ENCODE results near the gene PKM.
A peak's percentile ranks its signal among the peaks of the same experiment; 100 is the strongest.
"Not testable (repeated sequence)": the region's sequence is repeated elsewhere in the genome, so short reads cannot be mapped to it uniquely, and the experiment has no call there.

Gene PKM

GRCh38 chr15:72231066-72231832 lies at the start of gene PKM:
PKM (minus strand) TSS chr15:72231190; CDS start chr15:72219097, 12,093 bp downstream.
- H3K27ac Mint-ChIP-seq, result peak within 1 kb of the TSS; percentile 99
- H3K4me1 Mint-ChIP-seq, result peaks cover 37% of the 10 kb centered on the region
- ATAC-seq, result peak; percentile 62
- no peaks in the 10 kb centered on the region for H3K9me3 Mint-ChIP-seq
- H3K4me3 Mint-ChIP-seq, result peak within 1 kb of the TSS; percentile 99
- H3K36me3 Mint-ChIP-seq, result peaks cover 67% of the 10 kb centered on the region
- peak; percentile 96 to 99 for DNase-seq (ENCODE audit: low spot score in 2 of 2)

DNA sequence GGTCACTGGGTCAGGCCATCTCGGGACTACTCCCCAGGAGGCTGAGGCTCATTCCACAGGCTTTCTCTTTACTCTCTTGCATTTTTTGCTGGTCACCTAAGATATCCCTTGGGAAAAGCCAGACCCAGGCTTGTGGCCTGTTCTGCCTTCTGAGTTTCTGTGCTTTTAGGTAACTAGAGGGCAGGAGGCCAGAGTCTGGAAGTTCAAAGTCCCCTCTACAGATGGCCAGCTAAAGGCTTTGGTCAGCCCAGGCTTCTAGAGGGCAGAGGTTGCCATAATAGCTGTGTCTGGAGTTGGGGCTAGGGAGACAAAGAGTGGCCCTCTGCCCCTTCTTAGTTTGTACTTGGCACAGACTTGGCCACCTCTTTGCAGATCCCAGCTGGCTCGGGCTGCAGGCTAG lies 49.8 kb upstream of the PKM start:
- no peak overlapping the region for H3K27ac Mint-ChIP-seq
- H3K4me3 Mint-ChIP-seq, result no peak overlapping the region
- no peaks in the 10 kb centered on the region for H3K36me3 Mint-ChIP-seq
- ATAC-seq, result no peak
- no peaks in the 10 kb centered on the region for H3K9me3 Mint-ChIP-seq
- no peaks in the 10 kb centered on the region for H3K4me1 Mint-ChIP-seq
- DNase-seq (ENCODE audit: low spot score in 2 of 2), result no peak

DNA sequence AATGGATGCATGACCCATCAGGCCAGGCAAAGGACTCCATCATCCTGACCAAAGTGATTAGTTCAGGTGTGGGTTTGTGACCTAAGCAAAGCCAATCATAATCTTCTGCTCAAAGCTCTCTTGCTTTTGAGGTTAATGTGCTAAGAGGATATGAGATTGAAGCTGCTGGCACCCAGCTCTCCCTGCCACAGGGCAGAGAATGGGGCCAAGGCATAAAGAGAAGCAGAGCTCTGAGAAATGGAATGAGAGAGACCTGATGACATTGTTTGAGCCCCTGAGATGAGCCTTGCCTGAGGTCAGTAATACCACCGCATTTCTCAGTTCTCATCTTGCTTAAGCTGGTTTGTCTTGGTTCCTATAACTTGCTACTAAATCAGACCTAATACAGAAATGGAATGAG lies 47.7 kb upstream of the PKM start:
- no peaks in the 10 kb centered on the region for H3K36me3 Mint-ChIP-seq
- H3K4me3 Mint-ChIP-seq, result no peak overlapping the region
- H3K9me3 Mint-ChIP-seq, result no peaks in the 10 kb centered on the region
- no peak for DNase-seq (ENCODE audit: low spot score in 2 of 2)
- H3K27ac Mint-ChIP-seq, result no peak overlapping the region
- H3K4me1 Mint-ChIP-seq, result peaks cover 6% of the 10 kb centered on the region
- ATAC-seq, result no peak

GRCh38 chr15:72276326-72276700 lies 45.3 kb upstream of the PKM start:
- Mint-ChIP-seq H3K27ac (no peak overlapping the region), H3K9me3 (no peaks in the 10 kb centered on the region), H3K4me3 (no peak overlapping the region), H3K36me3 (peaks cover 7% of the 10 kb centered on the region), H3K4me1 (peaks cover 23% of the 10 kb centered on the region)
- DNase-seq (ENCODE audit: low spot score in 2 of 2) (no peak), ATAC-seq (no peak)

GRCh38 chr15:72275635-72276325 lies 44.8 kb upstream of the PKM start:
- not testable (repeated sequence) for H3K9me3 Mint-ChIP-seq; H3K4me3 Mint-ChIP-seq; H3K36me3 Mint-ChIP-seq; ATAC-seq; DNase-seq (ENCODE audit: low spot score in 2 of 2); H3K27ac Mint-ChIP-seq
- H3K4me1 Mint-ChIP-seq, result peaks cover 28% of the 10 kb centered on the region

- Mint-ChIP-seq H3K4me3 (peak overlapping the region; percentile 81), H3K9me3 (no peaks in the 10 kb centered on the region), H3K36me3 (peaks cover 37% of the 10 kb centered on the region), H3K27ac (peak overlapping the region; percentile 53), H3K4me1 (peaks cover 45% of the 10 kb centered on the region)
- DNase-seq (ENCODE audit: low spot score in 2 of 2) (no peak), ATAC-seq (peak; percentile 2)
Measured at GRCh38 chr15:72272997-72273352, 42.0 kb upstream of the PKM start.

GRCh38 chr15:72272213-72272996 lies 41.4 kb upstream of the PKM start, which contains the start of gene PARP6:
PARP6 (minus strand) TSS chr15:72272554; CDS start chr15:72267477, 5,077 bp downstream.
- Mint-ChIP-seq H3K27ac (peak within 1 kb of the TSS; percentile 53), H3K4me1 (peaks cover 45% of the 10 kb centered on the region), H3K9me3 (no peaks in the 10 kb centered on the region), H3K4me3 (peak within 1 kb of the TSS; percentile 81), H3K36me3 (peaks cover 42% of the 10 kb centered on the region)
- peak; percentile 98 for ATAC-seq
- DNase-seq (ENCODE audit: low spot score in 2 of 2), result peak; percentile 94 to 99

DNA sequence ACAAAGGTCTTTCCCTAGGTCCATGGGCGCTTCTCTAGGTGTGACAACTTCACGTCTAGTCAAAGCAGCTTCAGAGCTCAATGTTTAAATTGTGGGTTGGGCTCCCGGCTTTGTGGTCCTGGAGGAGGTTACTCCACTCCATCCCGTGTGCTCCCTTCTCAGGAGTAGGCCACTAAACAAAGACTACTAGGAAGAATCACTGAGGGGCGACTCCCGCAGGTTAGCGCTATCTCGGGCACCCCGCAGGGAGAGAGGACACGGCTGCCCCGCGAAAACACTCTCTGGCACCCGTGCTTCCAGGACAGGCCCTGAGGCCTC lies 40.9 kb upstream of the PKM start:
- DNase-seq (ENCODE audit: low spot score in 2 of 2) (no peak), ATAC-seq (peak; percentile 31)
- H3K9me3 Mint-ChIP-seq, result no peaks in the 10 kb centered on the region
- peaks cover 48% of the 10 kb centered on the region for H3K36me3 Mint-ChIP-seq
- H3K4me1 Mint-ChIP-seq, result peaks cover 45% of the 10 kb centered on the region
- peak overlapping the region; percentile 81 for H3K4me3 Mint-ChIP-seq
- H3K27ac Mint-ChIP-seq, result peak overlapping the region; percentile 53

DNA sequence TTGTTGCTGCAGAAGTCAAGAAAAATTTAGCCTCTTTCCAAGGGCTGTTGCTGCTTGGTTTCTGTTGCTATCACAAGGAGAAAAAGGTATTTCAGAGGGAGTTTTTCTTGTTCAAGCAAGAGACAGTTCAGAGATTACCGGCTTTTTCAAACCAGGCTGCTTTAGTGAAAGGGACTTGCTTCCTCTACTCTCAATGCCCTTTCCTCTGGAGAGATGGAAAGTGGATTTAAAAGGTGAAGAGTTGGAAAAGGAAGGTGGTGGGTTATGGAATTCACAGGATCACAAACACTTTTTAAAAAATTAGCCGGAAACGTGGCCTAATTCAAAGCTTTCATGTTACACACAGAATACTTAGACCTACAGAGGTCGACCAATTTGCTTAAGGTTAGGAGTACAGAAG lies 40.2 kb upstream of the PKM start:
- peaks cover 45% of the 10 kb centered on the region for H3K4me1 Mint-ChIP-seq
- H3K36me3 Mint-ChIP-seq, result peaks cover 54% of the 10 kb centered on the region
- DNase-seq (ENCODE audit: low spot score in 2 of 2), result no peak
- ATAC-seq, result no peak
- H3K9me3 Mint-ChIP-seq, result no peaks in the 10 kb centered on the region
- peak overlapping the region; percentile 53 for H3K27ac Mint-ChIP-seq
- peak overlapping the region; percentile 81 for H3K4me3 Mint-ChIP-seq

DNA sequence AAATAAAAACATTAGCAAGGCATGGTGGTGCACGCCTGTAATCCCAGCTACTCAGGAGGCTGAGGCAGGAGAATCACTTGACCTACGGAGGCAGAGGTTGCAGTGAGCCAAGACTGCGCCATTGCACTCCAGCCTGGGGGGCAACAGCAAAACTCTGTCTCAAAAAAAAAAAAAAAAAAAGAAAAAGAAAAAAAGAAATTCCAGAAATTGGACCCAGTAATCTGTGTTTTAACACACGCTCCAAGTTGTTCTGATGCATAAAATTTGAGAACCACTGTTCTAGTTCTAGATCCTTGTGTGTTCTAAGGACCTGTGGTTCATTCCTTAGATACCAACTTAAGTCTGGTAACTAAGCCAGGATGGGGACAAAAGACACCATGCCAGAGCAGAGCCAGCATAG lies 38.7 kb upstream of the PKM start:
- peaks cover 69% of the 10 kb centered on the region for H3K36me3 Mint-ChIP-seq
- no peak for DNase-seq (ENCODE audit: low spot score in 2 of 2)
- no peaks in the 10 kb centered on the region for H3K9me3 Mint-ChIP-seq
- H3K27ac Mint-ChIP-seq, result no peak overlapping the region
- no peak for ATAC-seq
- no peak overlapping the region for H3K4me3 Mint-ChIP-seq
- H3K4me1 Mint-ChIP-seq, result peaks cover 45% of the 10 kb centered on the region

GRCh38 chr15:72265031-72265430 lies 34.0 kb upstream of the PKM start:
- H3K9me3 Mint-ChIP-seq, result no peaks in the 10 kb centered on the region
- peaks cover 15% of the 10 kb centered on the region for H3K4me1 Mint-ChIP-seq
- H3K36me3 Mint-ChIP-seq, result peaks cover 100% of the 10 kb centered on the region
- no peak overlapping the region for H3K27ac Mint-ChIP-seq
- no peak for DNase-seq (ENCODE audit: low spot score in 2 of 2)
- no peak overlapping the region for H3K4me3 Mint-ChIP-seq
- ATAC-seq, result no peak

DNA sequence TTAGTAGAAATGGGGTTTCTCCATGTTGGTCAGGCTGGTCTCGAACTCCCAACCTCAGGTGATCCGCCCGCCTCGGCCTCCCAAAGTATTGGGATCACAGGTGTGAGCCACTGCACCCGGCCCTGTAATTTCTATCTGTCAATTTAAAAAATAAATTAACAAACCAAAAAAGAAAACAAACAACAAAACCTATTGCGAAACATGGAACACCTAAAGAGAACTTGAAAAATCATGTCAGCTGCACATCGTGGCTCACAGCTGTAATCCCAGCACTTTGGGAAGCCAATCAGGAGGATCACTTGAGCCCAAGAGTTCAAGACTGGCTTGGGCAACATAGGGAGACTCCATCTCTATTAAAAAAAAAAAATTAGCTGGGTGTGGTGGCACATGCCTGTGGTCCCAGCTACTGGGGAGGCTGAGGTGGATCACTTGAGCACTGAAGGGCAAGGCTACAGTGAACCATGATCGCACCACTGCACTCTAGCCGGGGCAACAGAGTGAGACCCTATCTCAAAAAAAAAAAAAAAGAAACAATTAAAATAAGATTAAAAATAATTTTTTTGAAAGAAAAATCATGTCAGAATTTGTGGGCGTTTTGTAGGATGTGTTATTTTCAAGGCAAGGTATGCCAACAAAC lies 21.8 kb upstream of the PKM start:
- DNase-seq (ENCODE audit: low spot score in 2 of 2), result no peak
- H3K9me3 Mint-ChIP-seq, result no peaks in the 10 kb centered on the region
- no peak for ATAC-seq
- no peak overlapping the region for H3K27ac Mint-ChIP-seq
- H3K4me1 Mint-ChIP-seq, result no peaks in the 10 kb centered on the region
- peaks cover 97% of the 10 kb centered on the region for H3K36me3 Mint-ChIP-seq
- H3K4me3 Mint-ChIP-seq, result no peak overlapping the region

DNA sequence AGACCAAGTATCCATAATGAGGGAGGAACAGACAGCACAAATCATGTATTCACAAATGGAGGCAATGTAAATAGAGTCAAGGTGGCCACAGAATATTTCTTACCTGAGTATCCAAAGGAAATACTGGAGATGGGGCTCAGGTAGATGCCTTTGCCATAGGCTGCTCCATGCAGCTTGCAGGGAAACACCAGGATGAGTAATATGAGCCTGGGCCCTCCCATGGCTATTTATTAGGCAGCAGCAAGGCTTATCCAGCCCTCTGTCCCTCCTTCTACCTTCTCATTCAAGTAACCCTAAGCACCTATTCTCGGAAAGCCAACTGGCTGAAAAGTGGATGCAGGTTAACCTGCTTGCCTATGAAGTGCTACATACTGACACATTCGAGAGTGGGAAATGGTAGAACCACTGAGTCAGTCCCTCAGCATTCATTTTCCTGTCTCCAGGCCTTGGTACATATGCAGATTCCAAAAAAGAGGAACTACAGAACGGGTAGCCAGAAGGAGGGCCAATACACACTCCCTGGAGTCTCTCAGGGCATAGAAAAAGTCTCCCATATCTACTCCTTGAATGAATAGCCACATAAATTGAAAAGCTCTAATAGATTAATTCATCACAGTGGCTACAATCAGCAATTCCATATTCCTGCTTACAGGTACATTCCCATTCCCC lies 18.3 kb upstream of the PKM start:
- H3K36me3 Mint-ChIP-seq, result peaks cover 95% of the 10 kb centered on the region
- H3K4me3 Mint-ChIP-seq, result no peak overlapping the region
- DNase-seq (ENCODE audit: low spot score in 2 of 2), result no peak
- H3K27ac Mint-ChIP-seq, result no peak overlapping the region
- no peak for ATAC-seq
- no peaks in the 10 kb centered on the region for H3K9me3 Mint-ChIP-seq
- H3K4me1 Mint-ChIP-seq, result no peaks in the 10 kb centered on the region

DNA sequence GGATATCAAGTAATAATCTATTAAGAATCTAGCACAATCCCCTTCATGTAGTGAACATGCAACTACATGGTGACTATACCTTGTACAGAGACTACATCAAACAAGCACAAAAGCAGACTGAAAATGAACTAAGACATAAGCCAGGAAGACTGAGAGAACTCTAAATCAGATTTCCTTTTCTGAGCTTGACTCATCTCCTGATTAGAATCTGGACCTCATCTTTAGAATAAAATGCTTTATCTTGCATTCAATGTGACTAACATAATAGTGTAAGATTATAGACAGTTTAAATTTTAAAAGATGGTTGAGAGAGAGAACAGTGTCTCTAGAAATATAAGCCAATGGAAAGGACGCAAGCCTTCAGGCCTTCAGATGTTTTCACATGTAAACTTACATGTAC lies 17.5 kb upstream of the PKM start:
- DNase-seq (ENCODE audit: low spot score in 2 of 2) (no peak), ATAC-seq (no peak)
- Mint-ChIP-seq H3K27ac (peak overlapping the region; percentile 44), H3K9me3 (no peaks in the 10 kb centered on the region), H3K4me1 (peaks cover 7% of the 10 kb centered on the region), H3K4me3 (no peak overlapping the region), H3K36me3 (peaks cover 89% of the 10 kb centered on the region)

Data from stimulated activated effector memory CD8-positive, alpha-beta T cell treated with anti-CD3 and anti-CD28 coated beads, Interleukin-12 subunit alpha, Interleukin-12 subunit beta, amount 100 ng/mL, for 72 hours (primary cell).